Measurements from ENCODE around the gene BRSK2.

Gene BRSK2

GRCh38 chr11:1456176-1456575 lies 66.4 kb downstream of the BRSK2 start:
- TF ChIP-seq CTCF (IDR thresholded peaks at IDR 0.05): no peak

DNA sequence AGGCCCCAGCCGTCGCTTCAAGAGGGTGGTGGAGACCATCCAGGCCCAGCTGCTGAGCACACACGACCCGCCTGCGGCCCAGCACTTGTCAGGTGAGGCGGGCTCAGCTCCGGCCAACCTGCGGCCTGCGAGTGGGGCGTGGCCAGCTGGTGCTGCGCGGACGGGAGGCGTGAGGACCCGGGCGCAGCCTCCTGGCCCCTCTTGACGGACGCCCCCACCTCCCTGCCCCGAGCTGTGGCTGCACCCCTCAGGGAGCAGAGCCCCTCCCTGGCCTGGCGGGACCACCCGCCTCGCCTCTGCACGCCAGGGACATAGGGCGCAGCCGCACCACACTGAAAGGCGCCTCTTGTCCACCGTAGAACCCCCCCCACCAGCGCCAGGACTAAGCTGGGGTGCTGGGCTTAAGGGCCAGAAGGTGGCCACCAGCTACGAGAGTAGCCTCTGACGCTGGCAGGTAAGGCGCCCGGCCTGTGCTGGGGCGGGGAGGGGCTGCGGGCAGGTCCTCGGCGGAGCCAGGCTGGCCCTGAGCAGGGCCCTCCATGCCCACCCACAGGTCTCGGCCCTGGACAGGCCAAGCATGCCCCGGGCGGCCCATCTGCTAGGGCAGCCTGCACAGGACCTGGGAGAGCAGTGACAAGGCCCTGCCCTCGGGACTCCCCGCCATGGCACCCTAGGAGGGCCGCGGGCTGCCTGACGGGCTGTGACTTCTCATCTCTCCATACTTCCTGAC lies 67.0 kb downstream of the BRSK2 start:
- TF ChIP-seq CTCF (IDR thresholded peaks at IDR 0.05): no peak

DNA sequence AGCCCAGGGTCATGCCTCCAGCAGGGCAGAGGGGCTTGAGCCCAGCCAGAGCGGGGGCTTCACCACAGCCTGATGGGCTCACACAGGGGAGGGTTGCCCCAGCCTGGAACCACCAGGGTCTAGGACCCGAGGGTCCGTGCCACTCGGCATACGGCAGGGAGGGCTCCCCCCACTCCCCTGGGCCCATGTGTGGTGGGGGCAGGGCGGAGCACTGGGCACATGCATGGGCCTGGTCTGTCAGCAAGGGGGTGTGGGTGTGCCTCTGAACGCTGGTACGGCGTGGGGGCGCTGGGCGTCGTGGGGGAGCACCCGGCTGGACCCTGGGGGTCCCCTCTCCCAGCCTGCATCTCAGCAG lies 67.6 kb downstream of the BRSK2 start:
- no peak for TF ChIP-seq CTCF (IDR thresholded peaks at IDR 0.05)

- TF ChIP-seq CTCF (IDR thresholded peaks at IDR 0.05): no peak
Observed at GRCh38 chr11:1457856-1458255, 68.1 kb downstream of the BRSK2 start.

GRCh38 chr11:1458340-1459218 lies 68.8 kb downstream of the BRSK2 start:
- TF ChIP-seq CTCF (IDR thresholded peaks at IDR 0.05): peak; percentile 42

DNA sequence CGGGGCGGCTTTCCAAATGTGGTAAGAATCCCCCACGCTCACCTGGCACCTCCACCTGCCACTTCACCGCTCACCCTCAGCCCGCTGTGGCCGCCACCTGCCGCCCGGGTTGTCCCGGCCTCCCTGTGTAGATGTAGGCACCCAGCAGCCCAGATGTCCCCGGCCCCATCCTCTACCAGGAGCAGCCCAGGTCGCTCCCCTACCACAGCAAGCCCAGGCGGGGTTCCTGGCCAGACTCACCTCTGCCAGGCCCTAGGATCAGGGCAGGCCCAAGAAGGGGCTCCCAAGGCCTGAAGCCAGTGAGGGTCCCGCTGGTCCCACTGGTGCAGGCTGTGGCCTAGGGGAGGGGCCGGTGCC lies 69.5 kb downstream of the BRSK2 start:
- no peak for TF ChIP-seq CTCF (IDR thresholded peaks at IDR 0.05)

DNA sequence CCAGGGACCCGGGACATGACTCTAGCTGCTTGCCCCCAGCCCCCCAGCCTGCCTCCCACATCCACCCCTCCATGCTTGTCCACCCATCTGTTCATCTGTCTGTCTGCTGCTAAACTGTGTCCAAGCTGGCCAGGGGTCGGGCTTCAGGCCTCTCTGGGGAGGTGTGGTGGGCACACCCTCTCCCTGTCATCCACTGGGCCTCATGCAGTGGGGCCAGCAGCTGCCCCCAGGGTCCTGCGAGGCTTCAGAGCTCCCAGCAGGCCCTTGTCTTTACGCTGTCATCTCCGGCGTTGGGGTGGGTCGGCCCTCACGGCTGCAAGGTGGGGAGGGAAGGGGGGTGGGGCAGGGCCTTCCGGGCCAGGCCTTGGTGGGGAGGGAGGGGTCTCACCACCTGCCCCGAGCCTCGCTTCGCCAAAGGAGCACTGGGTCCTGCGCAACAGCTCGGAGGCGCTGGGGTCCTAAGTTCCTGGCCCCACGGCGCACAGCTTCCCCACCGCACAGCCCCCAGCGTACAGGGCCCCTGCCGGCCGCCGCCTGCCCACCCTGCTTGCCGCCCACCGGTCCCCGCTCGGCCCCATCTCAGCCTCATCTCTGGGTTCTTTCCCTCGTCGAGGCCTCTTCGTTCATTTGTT lies 70.1 kb downstream of the BRSK2 start:
- TF ChIP-seq CTCF (IDR thresholded peaks at IDR 0.05): no peak
